CD14-positive monocyte (primary cell): ENCODE results near the gene SH3YL1. TPM values are rescaled to one million over a fixed set of nuclear protein-coding genes. Genes with fewer than 3 reads are reported as not detected.

ENCODE experiments used
- DNase-seq, 3 donors: peaks; one replicate each; pipeline ENCODE4 v3.0.0-alpha.2; 2011 to 2022
- H2AFZ ChIP-seq: 2 replicates; pipeline ENCODE4 v1.6.0; 2012; ENCODE audit warnings: mild to moderate bottlenecking, low read depth, low read length, inconsistent platforms; ENCODE audit not compliant: insufficient read depth, poor library complexity, severe bottlenecking
- H3K27ac ChIP-seq, 2 donors: 1 replicate in 1 of 2; 2 replicates in 1 of 2; pipeline ENCODE4 v1.5.1; 2012 to 2013; ENCODE audit warnings: low read length in 2 of 2, control low read depth in 1 of 2, inconsistent platforms in 1 of 2, low read depth in 1 of 2, mild to moderate bottlenecking in 1 of 2
- H3K27me3 ChIP-seq, 2 donors: one replicate each; pipeline versions ENCODE4 v1.6.0 to v1.6.1; 2011 to 2013; ENCODE audit warnings: low read length in 2 of 2; ENCODE audit not compliant: control insufficient read depth in 2 of 2, insufficient read depth in 2 of 2
- H3K36me3 ChIP-seq, 2 donors: replicated peaks in 1 of 2; 1 replicate in 1 of 2; 2 replicates in 1 of 2; pipeline versions ENCODE4 v1.5.1 to v1.6.1; 2012 to 2013; ENCODE audit warnings: low read length in 2 of 2, control low read depth in 1 of 2, inconsistent platforms in 1 of 2, mild to moderate bottlenecking in 1 of 2; ENCODE audit not compliant: insufficient read depth in 2 of 2, control insufficient read depth in 1 of 2
- H3K4me1 ChIP-seq, 2 donors: 1 replicate in 1 of 2; 2 replicates in 1 of 2; pipeline versions ENCODE4 v1.5.1 to v1.6.1; 2012 to 2013; ENCODE audit warnings: low read length in 2 of 2, control low read depth in 1 of 2, inconsistent platforms in 1 of 2, mild to moderate bottlenecking in 1 of 2, moderate library complexity in 1 of 2; ENCODE audit not compliant: insufficient read depth in 2 of 2, control insufficient read depth in 1 of 2
- H3K4me2 ChIP-seq: replicated peaks from 2 replicates; pipeline ENCODE3; 2012; ENCODE audit warnings: low read length, moderate library complexity, mild to moderate bottlenecking; ENCODE audit not compliant: poor library complexity, severe bottlenecking; ENCODE audit errors: extremely low read depth
- H3K4me3 ChIP-seq, 3 experiments: fragments of 200-600 bp in 1 of 3; sonication (generic) in 1 of 3; replicated peaks in 1 of 3; 1 replicate in 2 of 3; 2 replicates in 1 of 3; pipeline ENCODE4 v1.5.1; 2011 to 2013; ENCODE audit warnings: low read length in 3 of 3, mild to moderate bottlenecking in 3 of 3, control low read depth in 2 of 3, low read depth in 2 of 3, inconsistent platforms in 1 of 3, moderate library complexity in 1 of 3
- H3K79me2 ChIP-seq: 2 replicates; pipeline ENCODE4 v1.6.0; 2012; ENCODE audit warnings: mild to moderate bottlenecking, control low read depth, inconsistent platforms, low read length, moderate library complexity; ENCODE audit not compliant: insufficient read depth
- H3K9ac ChIP-seq: 2 replicates; pipeline ENCODE4 v1.6.0; 2017; ENCODE audit warnings: low read length, mild to moderate bottlenecking; ENCODE audit not compliant: insufficient read depth, poor library complexity, severe bottlenecking
- H3K9me3 ChIP-seq, 2 donors: replicated peaks in 1 of 2; 1 replicate in 1 of 2; 2 replicates in 1 of 2; pipeline versions ENCODE4 v1.5.1 to v1.6.1; 2012 to 2013; ENCODE audit warnings: low read length in 2 of 2, control low read depth in 1 of 2; ENCODE audit not compliant: control insufficient read depth in 1 of 2, insufficient read depth in 1 of 2
- H4K20me1 ChIP-seq: 2 replicates; pipeline ENCODE4 v1.6.0; 2012; ENCODE audit warnings: mild to moderate bottlenecking, low read length, control low read depth, moderate library complexity; ENCODE audit not compliant: insufficient read depth
- H3K27ac Mint-ChIP-seq, 7 donors: one replicate each; pipeline ENCODE4 v1.8.0; 2020; ENCODE audit warnings: mild to moderate bottlenecking in 7 of 7, mixed read lengths in 7 of 7, moderate library complexity in 6 of 7, inconsistent platforms in 2 of 7
- H3K27me3 Mint-ChIP-seq, 3 donors: one replicate each; pipeline ENCODE4 v1.8.0; 2021 to 2022; ENCODE audit warnings: low read depth in 3 of 3, mild to moderate bottlenecking in 3 of 3, mixed read lengths in 3 of 3, moderate library complexity in 3 of 3, inconsistent platforms in 1 of 3
- H3K36me3 Mint-ChIP-seq, 2 donors: one replicate each; pipeline ENCODE4 v1.8.0; 2020; ENCODE audit warnings: mixed read lengths in 2 of 2, inconsistent platforms in 1 of 2, mild to moderate bottlenecking in 1 of 2
- H3K4me1 Mint-ChIP-seq: one replicate; pipeline ENCODE4 v1.8.0; 2020; ENCODE audit warnings: mild to moderate bottlenecking, mixed read lengths
- H3K4me3 Mint-ChIP-seq, 2 donors: one replicate each; pipeline ENCODE4 v1.8.0; 2020; ENCODE audit warnings: mild to moderate bottlenecking in 2 of 2, mixed read lengths in 2 of 2, moderate library complexity in 1 of 2
- H3K9me3 Mint-ChIP-seq, 7 donors: one replicate each; pipeline ENCODE4 v1.8.0; 2020 to 2022; ENCODE audit warnings: mixed read lengths in 7 of 7, mild to moderate bottlenecking in 6 of 7, moderate library complexity in 6 of 7, inconsistent platforms in 2 of 7
- WGBS: methylation state at CpG from one replicate; pipeline ENCODE4 v1.1.5; 2013; ENCODE audit warnings: missing lambda C conversion rate; ENCODE audit not compliant: insufficient coverage; 5-methylcytosine and 5-hydroxymethylcytosine counted together
- intact Hi-C, 2 donors: fragments of 100-400 bp; cut with micrococcal nuclease; formaldehyde crosslinking; loops; one replicate each; pipeline versions ENCODE4 v1.15.0 to v1.15.1; 2023
- polyA plus RNA-seq, 3 donors: library from polyadenylated mRNA; depleted of rRNA in 1 of 3; unstranded in 2 of 3; stranded (reverse) in 1 of 3; fragments of 300-500 nt in 2 of 3; fragments of >200 nt in 1 of 3; fragmentation: Illumina TruSeq in 2 of 3; gene quantifications; 1 replicate in 2 of 3; 2 replicates in 1 of 3; pipeline ENCODE4 v1.2.3, GENCODE V29; 2012 to 2021
- TF ChIP-seq, protein P1 (sequence below): fragments of 200-600 bp; IDR thresholded peaks from one replicate; pipeline ENCODE4 v1.8.0; 2022; ENCODE audit warnings: antibody characterized with exemption, mild to moderate bottlenecking

Gene SH3YL1
- polyA plus RNA-seq, 3 donors, result 2.4 to 11.7 (median 4.0) TPM

DNA sequence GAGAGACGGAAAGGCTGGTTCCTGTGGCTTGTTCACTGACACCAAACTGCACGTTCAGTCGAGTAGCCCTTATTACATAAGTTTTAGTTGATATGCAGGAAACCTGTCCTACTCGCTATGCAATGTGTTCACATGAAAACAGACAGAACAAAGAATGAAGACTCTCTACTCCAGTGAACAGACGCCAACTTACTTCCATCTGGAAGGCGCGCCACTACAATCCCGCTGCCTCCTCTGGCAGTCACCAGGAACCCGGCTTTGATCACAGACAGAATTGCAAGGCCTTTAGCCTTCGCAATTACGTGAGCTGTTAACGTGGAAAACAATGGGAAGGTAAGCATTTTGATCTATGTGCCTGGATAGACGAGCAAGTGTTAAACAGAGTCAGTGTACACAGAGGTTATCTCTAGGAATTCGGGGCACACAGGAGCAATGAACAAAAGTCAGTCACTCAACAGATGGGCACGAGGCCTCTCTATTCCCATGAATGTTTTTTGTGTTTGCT, 14.2 kb downstream of the SH3YL1 start:
- Histone ChIP-seq H3K4me2 (no peak overlapping the region), H3K9ac (no peak overlapping the region), H3K9me3 (no peaks in the 10 kb centered on the region), H3K4me1 (no peaks in the 10 kb centered on the region), H3K27ac (no peak overlapping the region), H4K20me1 (no peaks in the 10 kb centered on the region), H3K27me3 (no peaks in the 10 kb centered on the region), H3K4me3 (no peak overlapping the region), H3K36me3 (peaks cover 4 to 6% of the 10 kb centered on the region in 2 donors), H2AFZ (no peak overlapping the region), H3K79me2 (no peaks in the 10 kb centered on the region)
- WGBS, result 95% methylated on average over 11 of the region's 15 CpGs
- Mint-ChIP-seq H3K9me3 (no peaks in the 10 kb centered on the region), H3K4me3 (no peak overlapping the region), H3K27ac (no peak overlapping the region), H3K36me3 (peaks cover 5 to 8% of the 10 kb centered on the region in 2 donors), H3K27me3 (no peaks in the 10 kb centered on the region), H3K4me1 (no peaks in the 10 kb centered on the region)
- TF ChIP-seq, protein P1, sequence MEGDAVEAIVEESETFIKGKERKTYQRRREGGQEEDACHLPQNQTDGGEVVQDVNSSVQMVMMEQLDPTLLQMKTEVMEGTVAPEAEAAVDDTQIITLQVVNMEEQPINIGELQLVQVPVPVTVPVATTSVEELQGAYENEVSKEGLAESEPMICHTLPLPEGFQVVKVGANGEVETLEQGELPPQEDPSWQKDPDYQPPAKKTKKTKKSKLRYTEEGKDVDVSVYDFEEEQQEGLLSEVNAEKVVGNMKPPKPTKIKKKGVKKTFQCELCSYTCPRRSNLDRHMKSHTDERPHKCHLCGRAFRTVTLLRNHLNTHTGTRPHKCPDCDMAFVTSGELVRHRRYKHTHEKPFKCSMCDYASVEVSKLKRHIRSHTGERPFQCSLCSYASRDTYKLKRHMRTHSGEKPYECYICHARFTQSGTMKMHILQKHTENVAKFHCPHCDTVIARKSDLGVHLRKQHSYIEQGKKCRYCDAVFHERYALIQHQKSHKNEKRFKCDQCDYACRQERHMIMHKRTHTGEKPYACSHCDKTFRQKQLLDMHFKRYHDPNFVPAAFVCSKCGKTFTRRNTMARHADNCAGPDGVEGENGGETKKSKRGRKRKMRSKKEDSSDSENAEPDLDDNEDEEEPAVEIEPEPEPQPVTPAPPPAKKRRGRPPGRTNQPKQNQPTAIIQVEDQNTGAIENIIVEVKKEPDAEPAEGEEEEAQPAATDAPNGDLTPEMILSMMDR, result no peak
- no peak for DNase-seq
- intact Hi-C loops, result no loop called here

GRCh38 chr2:248724-249123, 15.1 kb downstream of the SH3YL1 start:
- Histone ChIP-seq H3K4me1 (no peaks in the 10 kb centered on the region), H3K9ac (no peak overlapping the region), H3K4me2 (no peak overlapping the region), H4K20me1 (no peaks in the 10 kb centered on the region), H3K4me3 (no peak overlapping the region), H3K27ac (no peak overlapping the region), H2AFZ (no peak overlapping the region), H3K79me2 (no peaks in the 10 kb centered on the region), H3K9me3 (no peaks in the 10 kb centered on the region), H3K36me3 (peaks cover 4 to 11% of the 10 kb centered on the region in 2 donors), H3K27me3 (no peaks in the 10 kb centered on the region)
- no peak overlapping the region for H3K27ac Mint-ChIP-seq
- no CpG with 5 or more reads among the region's 2 CpGs for whole genome bisulfite sequencing
- TF ChIP-seq, protein P1, result no peak
- H3K27me3 Mint-ChIP-seq, result no peaks in the 10 kb centered on the region
- intact Hi-C loops, result no loop called here
- H3K4me3 Mint-ChIP-seq, result no peak overlapping the region
- no peaks in the 10 kb centered on the region for H3K9me3 Mint-ChIP-seq
- H3K4me1 Mint-ChIP-seq, result no peaks in the 10 kb centered on the region
- DNase-seq, result no peak
- peaks cover 8 to 10% of the 10 kb centered on the region in 2 donors for H3K36me3 Mint-ChIP-seq
